ENCODE results near the gene CNR2.
"Not testable (repeated sequence)": the region's sequence is repeated elsewhere in the genome, so short reads cannot be mapped to it uniquely, and the experiment has no call there.

Gene CNR2

GRCh38 chr1:23889074-23889473 is 24.1 kb downstream of the CNR2 start:
- DNase-seq (ENCODE audit: low read depth in 1 of 2, low spot score in 1 of 2): no peak

GRCh38 chr1:23885222-23885621 is 27.9 kb downstream of the CNR2 start:
- no peak for DNase-seq (ENCODE audit: low read depth in 1 of 2, low spot score in 1 of 2)

GRCh38 chr1:23882746-23883145 is 30.4 kb downstream of the CNR2 start:
- no peak for DNase-seq (ENCODE audit: low read depth in 1 of 2, low spot score in 1 of 2)

GRCh38 chr1:23879809-23880208 is 33.4 kb downstream of the CNR2 start:
- DNase-seq (ENCODE audit: low read depth in 1 of 2, low spot score in 1 of 2): no peak

GRCh38 chr1:23878668-23879067 is 34.5 kb downstream of the CNR2 start:
- DNase-seq (ENCODE audit: low read depth in 1 of 2, low spot score in 1 of 2): no peak

- no peak for DNase-seq (ENCODE audit: low read depth in 1 of 2, low spot score in 1 of 2)
Measured at GRCh38 chr1:23875382-23875781, 37.8 kb downstream of the CNR2 start.

- no peak for DNase-seq (ENCODE audit: low read depth in 1 of 2, low spot score in 1 of 2)
Measured at GRCh38 chr1:23872421-23872820, 40.7 kb downstream of the CNR2 start.

- no peak for DNase-seq (ENCODE audit: low read depth in 1 of 2, low spot score in 1 of 2)
Measured at GRCh38 chr1:23869051-23869450, 44.1 kb downstream of the CNR2 start.

GRCh38 chr1:23868557-23869016 is 44.6 kb downstream of the CNR2 start:
- DNase-seq (ENCODE audit: low read depth in 1 of 2, low spot score in 1 of 2): no peak

GRCh38 chr1:23867895-23868556 is 45.1 kb downstream of the CNR2 start, which contains the start of gene FUCA1:
Gene FUCA1 (minus strand): TSS chr1:23868290. CDS start chr1:23868286, 4 bp downstream.
- peak; percentile 88 to 93 for DNase-seq (ENCODE audit: low read depth in 1 of 2, low spot score in 1 of 2)

GRCh38 chr1:23867542-23867894 is 45.6 kb downstream of the CNR2 start:
- DNase-seq (ENCODE audit: low read depth in 1 of 2, low spot score in 1 of 2): no peak

GRCh38 chr1:23865543-23865930 is 47.6 kb downstream of the CNR2 start:
- DNase-seq (ENCODE audit: low read depth in 1 of 2, low spot score in 1 of 2): no peak

GRCh38 chr1:23864801-23865542 is 48.2 kb downstream of the CNR2 start:
- DNase-seq (ENCODE audit: low read depth in 1 of 2, low spot score in 1 of 2): no peak

GRCh38 chr1:23862640-23863039 is 50.5 kb downstream of the CNR2 start:
- no peak for DNase-seq (ENCODE audit: low read depth in 1 of 2, low spot score in 1 of 2)

GRCh38 chr1:23854568-23854967 is 58.6 kb downstream of the CNR2 start:
- no peak for DNase-seq (ENCODE audit: low read depth in 1 of 2, low spot score in 1 of 2)

GRCh38 chr1:23853124-23853523 is 60.0 kb downstream of the CNR2 start:
- DNase-seq (ENCODE audit: low read depth in 1 of 2, low spot score in 1 of 2): not testable (repeated sequence)

- not testable (repeated sequence) for DNase-seq (ENCODE audit: low read depth in 1 of 2, low spot score in 1 of 2)
Measured at GRCh38 chr1:23851406-23851805, 61.8 kb downstream of the CNR2 start.

GRCh38 chr1:23848673-23849616 is 64.2 kb downstream of the CNR2 start:
- DNase-seq (ENCODE audit: low read depth in 1 of 2, low spot score in 1 of 2): no peak

- DNase-seq (ENCODE audit: low read depth in 1 of 2, low spot score in 1 of 2): not testable (repeated sequence)
Measured at GRCh38 chr1:23847482-23848095, 65.6 kb downstream of the CNR2 start.

- no peak for DNase-seq (ENCODE audit: low read depth in 1 of 2, low spot score in 1 of 2)
Measured at GRCh38 chr1:23845163-23845562, 68.0 kb downstream of the CNR2 start.

GRCh38 chr1:23843644-23844043 is 69.5 kb downstream of the CNR2 start:
- no peak for DNase-seq (ENCODE audit: low read depth in 1 of 2, low spot score in 1 of 2)

Data from stimulated activated CD4-positive, alpha-beta T cell treated with anti-CD3 and anti-CD28 coated beads, Interleukin-15, amount 100 ng/mL, for 1 hour (primary cell).